Measurements from ENCODE around the gene IRF5.

DNA sequence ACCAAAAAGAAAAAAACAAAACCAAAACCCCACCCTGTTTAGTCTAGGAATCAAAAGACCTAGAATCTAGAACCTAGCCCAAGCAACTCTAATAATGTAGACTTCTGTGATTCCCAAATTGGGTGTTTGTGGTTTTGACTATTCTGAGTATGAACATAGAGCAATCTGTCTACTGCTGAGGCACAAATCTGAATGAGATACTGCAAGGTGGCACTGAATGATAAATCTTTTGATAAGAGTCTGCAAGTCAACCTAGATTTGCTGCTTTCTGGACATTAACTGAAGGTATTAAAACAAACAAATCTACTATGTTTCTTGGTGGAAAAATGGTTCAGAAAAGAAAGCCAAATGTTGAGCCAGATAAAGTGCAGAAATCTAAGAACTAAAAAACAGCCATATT, 50.6 kb downstream of the IRF5 start:
- TF ChIP-seq, protein P1, sequence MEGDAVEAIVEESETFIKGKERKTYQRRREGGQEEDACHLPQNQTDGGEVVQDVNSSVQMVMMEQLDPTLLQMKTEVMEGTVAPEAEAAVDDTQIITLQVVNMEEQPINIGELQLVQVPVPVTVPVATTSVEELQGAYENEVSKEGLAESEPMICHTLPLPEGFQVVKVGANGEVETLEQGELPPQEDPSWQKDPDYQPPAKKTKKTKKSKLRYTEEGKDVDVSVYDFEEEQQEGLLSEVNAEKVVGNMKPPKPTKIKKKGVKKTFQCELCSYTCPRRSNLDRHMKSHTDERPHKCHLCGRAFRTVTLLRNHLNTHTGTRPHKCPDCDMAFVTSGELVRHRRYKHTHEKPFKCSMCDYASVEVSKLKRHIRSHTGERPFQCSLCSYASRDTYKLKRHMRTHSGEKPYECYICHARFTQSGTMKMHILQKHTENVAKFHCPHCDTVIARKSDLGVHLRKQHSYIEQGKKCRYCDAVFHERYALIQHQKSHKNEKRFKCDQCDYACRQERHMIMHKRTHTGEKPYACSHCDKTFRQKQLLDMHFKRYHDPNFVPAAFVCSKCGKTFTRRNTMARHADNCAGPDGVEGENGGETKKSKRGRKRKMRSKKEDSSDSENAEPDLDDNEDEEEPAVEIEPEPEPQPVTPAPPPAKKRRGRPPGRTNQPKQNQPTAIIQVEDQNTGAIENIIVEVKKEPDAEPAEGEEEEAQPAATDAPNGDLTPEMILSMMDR (IDR thresholded peaks at IDR 0.05) = no peak
- TF ChIP-seq POLR2A (IDR thresholded peaks at IDR 0.05) = no peak
